GM12878 (cell line): Measurements from ENCODE around the gene FKBP2. TPM values are rescaled to one million over a fixed set of nuclear protein-coding genes. Genes with fewer than 3 reads are reported as not detected.

ENCODE experiments used
- BRCA1 ChIP-seq: IDR thresholded peaks from 2 replicates; pipeline ENCODE4 v1.6.1; 2011; ENCODE audit warnings: low read depth, low read length, improper control_type of control experiment
- CREM ChIP-seq: IDR thresholded peaks from 2 replicates; pipeline ENCODE4 v1.6.1; 2014; ENCODE audit warnings: antibody characterized with exemption, low read depth
- CTCF ChIP-seq, 3 experiments: IDR thresholded peaks in 2 of 3; conservative IDR thresholded peaks in 1 of 3; 2 replicates each; pipeline ENCODE4 v1.5.1; 2011; ENCODE audit warnings: low read depth in 3 of 3, low read length in 3 of 3, mild to moderate bottlenecking in 3 of 3, control low read depth in 2 of 3, moderate library complexity in 2 of 3, inconsistent platforms in 1 of 3, mixed read lengths in 1 of 3; ENCODE audit not compliant: control insufficient read depth in 2 of 3, insufficient read depth in 1 of 3; ENCODE audit errors: extremely low read depth in 1 of 3
- DPF2 ChIP-seq: fragments of 450-650 bp; IDR thresholded peaks from 2 replicates; pipeline ENCODE4 v1.6.1; 2017; ENCODE audit warnings: mild to moderate bottlenecking
- ELK1 ChIP-seq: IDR thresholded peaks from 2 replicates; pipeline ENCODE4 v1.6.1; 2012; ENCODE audit warnings: low read depth, low read length, improper control_type of control experiment
- EP300 ChIP-seq, 2 experiments: fragments of 150-350 bp in 1 of 2; IDR thresholded peaks; 2 replicates each; pipeline ENCODE4 v1.6.1; 2011 to 2012; ENCODE audit warnings: low read depth in 2 of 2, low read length in 2 of 2, borderline replicate concordance in 1 of 2, improper control_type of control experiment in 1 of 2, inconsistent platforms in 1 of 2; ENCODE audit not compliant: control insufficient read depth in 1 of 2
- FOXM1 ChIP-seq: IDR thresholded peaks from 2 replicates; pipeline ENCODE4 v1.6.1; 2012; ENCODE audit warnings: low read depth, mild to moderate bottlenecking, inconsistent platforms, low read length, moderate library complexity
- IKZF2 ChIP-seq, 2 experiments: fragments of 450-650 bp; IDR thresholded peaks; 2 replicates each; pipeline ENCODE4 v1.6.1; 2017; ENCODE audit warnings: mild to moderate bottlenecking in 2 of 2, moderate library complexity in 2 of 2
- JUND ChIP-seq: IDR thresholded peaks from 2 replicates; pipeline ENCODE4 v1.6.1; 2012; ENCODE audit warnings: low read depth, mild to moderate bottlenecking, low read length, improper control_type of control experiment, moderate library complexity
- MEF2B ChIP-seq: fragments of 450-650 bp; IDR thresholded peaks from 2 replicates; pipeline ENCODE4 v1.6.1; 2018; ENCODE audit warnings: mild to moderate bottlenecking, moderate library complexity; ENCODE audit not compliant: partially characterized antibody, poor library complexity, severe bottlenecking
- MTA2 ChIP-seq: fragments of 450-650 bp; IDR thresholded peaks from 2 replicates; pipeline ENCODE4 v1.6.1; 2016; ENCODE audit warnings: low read depth, mild to moderate bottlenecking, moderate library complexity
- NFYA ChIP-seq: IDR thresholded peaks from 2 replicates; pipeline ENCODE4 v1.6.1; 2011; ENCODE audit warnings: low read depth, mild to moderate bottlenecking, low read length, improper control_type of control experiment, borderline replicate concordance
- NKRF ChIP-seq: fragments of 450-650 bp; conservative IDR thresholded peaks from 2 replicates; pipeline ENCODE4 v1.6.1; 2017; ENCODE audit warnings: mild to moderate bottlenecking, moderate library complexity
- PKNOX1 ChIP-seq: fragments of 450-650 bp; IDR thresholded peaks from 2 replicates; pipeline ENCODE4 v1.6.1; 2016; ENCODE audit warnings: mild to moderate bottlenecking
- POLR2A ChIP-seq: IDR thresholded peaks from 2 replicates; pipeline ENCODE4 v1.6.1; 2011; ENCODE audit warnings: low read depth, mild to moderate bottlenecking, low read length
- POLR2AphosphoS5 ChIP-seq: IDR thresholded peaks from 2 replicates; pipeline ENCODE4 v1.6.1; 2011; ENCODE audit warnings: mild to moderate bottlenecking, low read length, inconsistent platforms
- RAD21 ChIP-seq: IDR thresholded peaks from 2 replicates; pipeline ENCODE4 v1.6.1; 2011; ENCODE audit warnings: mild to moderate bottlenecking, low read depth, low read length, moderate library complexity; ENCODE audit not compliant: insufficient read depth
- RB1 ChIP-seq: fragments of 450-650 bp; formaldehyde crosslinking; IDR thresholded peaks from 2 replicates; pipeline ENCODE4 v1.6.1; 2017; ENCODE audit warnings: mild to moderate bottlenecking, borderline replicate concordance
- RCOR1 ChIP-seq: conservative IDR thresholded peaks from 2 replicates; pipeline ENCODE4 v1.6.1; 2012; ENCODE audit warnings: low read depth, low read length, improper control_type of control experiment
- SMAD1 ChIP-seq: fragments of 450-650 bp; IDR thresholded peaks from 2 replicates; pipeline ENCODE4 v1.6.1; 2018; ENCODE audit warnings: mild to moderate bottlenecking, low read depth; ENCODE audit not compliant: partially characterized antibody
- STAT1 ChIP-seq: fragments of 450-650 bp; conservative IDR thresholded peaks from 2 replicates; pipeline ENCODE4 v1.6.1; 2014; ENCODE audit warnings: antibody characterized with exemption, mild to moderate bottlenecking
- TARDBP ChIP-seq: IDR thresholded peaks from 2 replicates; pipeline ENCODE4 v1.6.1; 2016; ENCODE audit warnings: borderline replicate concordance
- TCF7 ChIP-seq: IDR thresholded peaks from 2 replicates; pipeline ENCODE4 v1.6.1; 2014; ENCODE audit warnings: antibody characterized with exemption, borderline replicate concordance
- ZNF24 ChIP-seq: fragments of 450-650 bp; IDR thresholded peaks from 2 replicates; pipeline ENCODE4 v1.6.1; 2017; ENCODE audit warnings: antibody characterized with exemption, mild to moderate bottlenecking
- ZNF384 ChIP-seq: IDR thresholded peaks from 2 replicates; pipeline ENCODE4 v1.6.1; 2012; ENCODE audit warnings: low read depth, mild to moderate bottlenecking, low read length, improper control_type of control experiment, borderline replicate concordance
- ZZZ3 ChIP-seq: IDR thresholded peaks from 2 replicates; pipeline ENCODE4 v1.6.1; 2011; ENCODE audit warnings: low read depth; ENCODE audit not compliant: control insufficient read depth, insufficient read length
- polyA plus RNA-seq, 11 experiments: library from polyadenylated mRNA; depleted of rRNA in 4 of 11; unstranded in 6 of 11; stranded (reverse) in 5 of 11; fragments of >200 nt; fragmentation: Nextera tagmentation in 4 of 11; fragmentation: Illumina TruSeq in 1 of 11; extraction: Ambion mirVana in 4 of 11; extraction: Trizol in 1 of 11; gene quantifications; 1 replicate in 1 of 11; 2 replicates in 10 of 11; pipeline versions ENCODE4 v1.2.1 to v1.2.3, GENCODE V29; 2011 to 2016; ENCODE audit warnings: inconsistent platforms in 2 of 11, missing spikeins in 2 of 11, low read depth in 1 of 11
- total RNA-seq, 4 experiments: library from RNA; depleted of rRNA in 3 of 4; stranded (reverse); fragments of >200 nt in 3 of 4; fragmentation: Illumina TruSeq in 1 of 4; extraction: Trizol in 1 of 4; gene quantifications; 2 replicates each; pipeline versions ENCODE4 v1.2.1 to v1.2.3, GENCODE V29; 2013 to 2021

Gene FKBP2
- total and polyA plus RNA-seq, 10 of the 15 experiments (the other 5 are each of a cell fraction or from before 2014, with no cell fraction given), result 1.8 to 99.7 (median 39.5) TPM

- TF ChIP-seq STAT1, result no peak
- TF ChIP-seq ZNF384, result no peak
- peak; percentile 25 for TF ChIP-seq MEF2B
- no peak for TF ChIP-seq RB1
- TF ChIP-seq RAD21, result peak; percentile 29
- TF ChIP-seq IKZF2 (IDR thresholded peaks at IDR 0.05), result no peak
- 0 out of 2 replicates have a peak, but pooled peaks have one; percentile 56 for TF ChIP-seq NKRF
- TF ChIP-seq EP300 (IDR thresholded peaks at IDR 0.05; ENCODE audit: borderline replicate concordance in 1 of 2, control insufficient read depth in 1 of 2, low read depth in 2 of 2, low read length in 2 of 2), result no peak
- TF ChIP-seq TCF7, result no peak
- TF ChIP-seq PKNOX1, result no peak
- TF ChIP-seq FOXM1, result no peak
- TF ChIP-seq POLR2A, result peak; percentile 74
- no peak for TF ChIP-seq CREM
- no peak for TF ChIP-seq JUND
- peak; percentile 59 to 71 (median 70) for TF ChIP-seq CTCF (IDR thresholded peaks at IDR 0.05 in 2 of 3, conservative IDR thresholded peaks at IDR 0.05 in 1 of 3; ENCODE audit: control insufficient read depth in 2 of 3, extremely low read depth in 1 of 3, insufficient read depth in 1 of 3, low read depth in 3 of 3, low read length in 3 of 3)
- no peak for TF ChIP-seq MTA2
- TF ChIP-seq SMAD1, result no peak
- TF ChIP-seq DPF2, result peak; percentile 22; the same call in 1 of the 2 replicates
- TF ChIP-seq ZZZ3, result no peak
- no peak for TF ChIP-seq RCOR1
- TF ChIP-seq ZNF24, result no peak
- TF ChIP-seq BRCA1, result no peak
- TF ChIP-seq POLR2AphosphoS5, result no peak
- no peak for TF ChIP-seq NFYA
- TF ChIP-seq TARDBP, result no peak
- no peak for TF ChIP-seq ELK1
Measured at GRCh38 chr11:64251016-64251752, 10.3 kb downstream of the FKBP2 start, which contains the start of gene PLCB3 (continued).
